Stimulated activated CD4-positive, alpha-beta T cell treated with anti-CD3 and anti-CD28 coated beads, Interleukin-12 subunit alpha, Interleukin-12 subunit beta, amount 100 ng/mL, for 48 hours (primary cell): ENCODE results near the gene PRKACA.
A peak's percentile ranks its signal among the peaks of the same experiment; 100 is the strongest.

ENCODE experiments used
- DNase-seq, 3 donors: peaks; one replicate each; pipeline ENCODE4 v3.0.0-alpha.2; 2020; ENCODE audit warnings: low read depth in 2 of 3, low spot score in 1 of 3

PRKACA gene

GRCh38 chr19:14118165-14119051, 846 bp upstream of the PRKACA start:
- DNase-seq = peak in 1 of 3 donors; percentile 19

- no peak for DNase-seq
Measured at GRCh38 chr19:14116918-14117578, 514 bp downstream of the PRKACA start.

GRCh38 chr19:14116525-14116917, 1.0 kb downstream of the PRKACA start:
- no peak for DNase-seq

GRCh38 chr19:14115756-14116155, 1.8 kb downstream of the PRKACA start:
- no peak for DNase-seq

- peak in 2 of 3 donors; percentile 40 to 49 for DNase-seq
Measured at GRCh38 chr19:14114854-14115253, 2.7 kb downstream of the PRKACA start.

GRCh38 chr19:14114439-14114838, 3.1 kb downstream of the PRKACA start:
- no peak for DNase-seq

GRCh38 chr19:14113762-14114414, 3.7 kb downstream of the PRKACA start:
- DNase-seq = peak; percentile 44 to 50 (median 46)

- DNase-seq = no peak
Measured at GRCh38 chr19:14112809-14113385, 4.7 kb downstream of the PRKACA start.

GRCh38 chr19:14112051-14112808, 5.3 kb downstream of the PRKACA start:
- DNase-seq = no peak

- no peak for DNase-seq
Measured at GRCh38 chr19:14111486-14111885, 6.1 kb downstream of the PRKACA start.

GRCh38 chr19:14110650-14111049, 6.9 kb downstream of the PRKACA start:
- DNase-seq = no peak

- no peak for DNase-seq
Measured at GRCh38 chr19:14107581-14108461, 9.7 kb downstream of the PRKACA start.

- no peak for DNase-seq
Measured at GRCh38 chr19:14106840-14107239, 10.7 kb downstream of the PRKACA start.

GRCh38 chr19:14105680-14106079, 11.9 kb downstream of the PRKACA start:
- DNase-seq = no peak

GRCh38 chr19:14103310-14103709, 14.3 kb downstream of the PRKACA start:
- no peak for DNase-seq

GRCh38 chr19:14102756-14103155, 14.8 kb downstream of the PRKACA start:
- no peak for DNase-seq

GRCh38 chr19:14102102-14102696, 15.4 kb downstream of the PRKACA start:
- no peak for DNase-seq

- no peak for DNase-seq
Measured at GRCh38 chr19:14101003-14101545, 16.5 kb downstream of the PRKACA start.

- no peak for DNase-seq
Measured at GRCh38 chr19:14097532-14098151, 19.9 kb downstream of the PRKACA start.
